Measurements from ENCODE around the gene ARPC5L.

- TF ChIP-seq CTCF (conservative IDR thresholded peaks at IDR 0.05; ENCODE audit: low read depth, low read length) (no peak), EZH2phosphoT487 (IDR thresholded peaks at IDR 0.05; ENCODE audit: borderline replicate concordance, low read length) (no peak), EZH2 (IDR thresholded peaks at IDR 0.05; ENCODE audit: low read length, unreplicated experiment) (no peak)
Observed at GRCh38 chr9:124818431-124819281, 43.3 kb upstream of the ARPC5L start.

All from PC-3 (cell line).